ENCODE measurements around the gene SNCAIP. TPM values are rescaled to one million over a fixed set of nuclear protein-coding genes. Genes with fewer than 3 reads are reported as not detected.
A peak's percentile ranks its signal among the peaks of the same experiment; 100 is the strongest.

The SNCAIP gene
- total RNA-seq: 35.9 and 93.1 TPM in 2 replicates

- DNase-seq: peak; percentile 64
These were observed at the start of gene SNCAIP for GRCh38 chr5:122311961-122312590. Gene SNCAIP, plus strand, starts transcription at chr5:122312237. Its CDS starts 78,898 bp downstream, at chr5:122391135.

GRCh38 chr5:122263352-122264030 is 48.5 kb upstream of the SNCAIP start:
- DNase-seq: no peak

GRCh38 chr5:122264610-122265009 is 47.4 kb upstream of the SNCAIP start:
- no peak for DNase-seq

GRCh38 chr5:122267185-122267584 is 44.9 kb upstream of the SNCAIP start:
- DNase-seq: no peak

- DNase-seq: no peak
These were observed 38.3 kb upstream of the SNCAIP start for GRCh38 chr5:122273696-122274095.

GRCh38 chr5:122283592-122283991 is 28.4 kb upstream of the SNCAIP start:
- DNase-seq: no peak

- no peak for DNase-seq
These were observed 25.5 kb upstream of the SNCAIP start for GRCh38 chr5:122286541-122286940.

- DNase-seq: no peak
These were observed 24.9 kb upstream of the SNCAIP start for GRCh38 chr5:122287101-122287500.

GRCh38 chr5:122291000-122291901 is 20.8 kb upstream of the SNCAIP start:
- DNase-seq: no peak

GRCh38 chr5:122292332-122292731 is 19.7 kb upstream of the SNCAIP start:
- DNase-seq: no peak

- DNase-seq: peak; percentile 52
These were observed 16.9 kb upstream of the SNCAIP start for GRCh38 chr5:122295138-122295537.

GRCh38 chr5:122296871-122297270 is 15.2 kb upstream of the SNCAIP start:
- DNase-seq: no peak

- no peak for DNase-seq
These were observed 14.3 kb upstream of the SNCAIP start for GRCh38 chr5:122297587-122298298.

- no peak for DNase-seq
These were observed 11.7 kb upstream of the SNCAIP start for GRCh38 chr5:122300374-122300773.

GRCh38 chr5:122301016-122301415 is 11.0 kb upstream of the SNCAIP start:
- DNase-seq: no peak

- no peak for DNase-seq
These were observed 7.4 kb upstream of the SNCAIP start for GRCh38 chr5:122304471-122305215.

GRCh38 chr5:122306461-122306860 is 5.6 kb upstream of the SNCAIP start:
- no peak for DNase-seq

- peak; percentile 7 for DNase-seq
These were observed 1.1 kb upstream of the SNCAIP start for GRCh38 chr5:122310889-122311288.

GRCh38 chr5:122311497-122311960 is 508 bp upstream of the SNCAIP start:
- DNase-seq: peak; percentile 14

GRCh38 chr5:122312591-122313406 is 762 bp downstream of the SNCAIP start:
- DNase-seq: peak; percentile 78

- peak; percentile 50 for DNase-seq
These were observed 2.0 kb downstream of the SNCAIP start for GRCh38 chr5:122314036-122314435.

All from dermis blood vessel endothelial cell (primary cell).